ENCODE data around the gene FDPS. TPM values are rescaled to one million over a fixed set of nuclear protein-coding genes. Genes with fewer than 3 reads are reported as not detected.
A peak's percentile ranks its signal among the peaks of the same experiment; 100 is the strongest.

FDPS gene
- total RNA-seq, 4 donors from 2014 or later = 152 to 422 (median 192) TPM

DNA sequence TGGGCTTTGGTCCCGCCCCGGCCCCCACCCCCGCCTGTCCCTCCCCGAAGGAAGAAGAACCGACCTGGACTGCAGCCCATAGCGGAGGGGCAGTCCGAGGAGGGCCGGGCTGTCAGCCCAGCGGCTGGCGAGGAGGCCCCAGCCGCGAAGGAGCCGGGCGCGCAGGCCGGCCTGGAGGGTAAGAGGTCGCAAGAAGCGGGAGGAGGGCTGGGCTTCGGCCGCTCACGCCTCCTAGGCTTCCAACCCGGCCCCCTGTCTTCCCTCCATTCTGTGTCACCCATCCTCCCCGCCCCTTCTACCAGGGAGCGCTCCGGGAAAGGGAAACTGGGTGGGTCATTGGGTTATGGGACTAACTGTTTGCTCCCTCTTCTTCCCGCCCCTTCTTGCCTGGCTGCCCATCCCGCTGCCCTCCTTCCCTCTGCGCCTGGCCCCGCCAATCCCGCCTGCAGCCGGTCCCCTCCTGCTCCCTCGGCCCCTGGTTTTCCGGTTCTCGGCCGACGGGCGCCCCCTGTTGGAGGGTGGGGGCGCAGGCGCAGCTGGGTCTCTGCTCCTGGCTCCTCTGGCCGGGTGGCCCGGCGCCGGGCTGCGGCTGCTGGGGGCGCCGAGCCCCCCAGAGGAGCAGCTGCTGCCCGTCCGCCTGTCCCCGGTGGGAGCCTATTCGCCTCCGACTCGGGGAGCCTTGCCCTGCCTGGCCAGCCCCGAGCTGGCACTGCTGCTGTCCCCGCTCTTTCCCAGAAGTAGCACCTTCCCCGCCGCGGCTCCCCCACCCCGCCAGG lies 14.5 kb downstream of the FDPS start:
- peaks cover 35 to 58% (median 36%) of the 10 kb centered on the region in 3 donors for H3K4me1 ChIP-seq
- peak overlapping the region; percentile 61 to 95 (median 80) for H3K4me3 ChIP-seq
- TF ChIP-seq, protein P1, sequence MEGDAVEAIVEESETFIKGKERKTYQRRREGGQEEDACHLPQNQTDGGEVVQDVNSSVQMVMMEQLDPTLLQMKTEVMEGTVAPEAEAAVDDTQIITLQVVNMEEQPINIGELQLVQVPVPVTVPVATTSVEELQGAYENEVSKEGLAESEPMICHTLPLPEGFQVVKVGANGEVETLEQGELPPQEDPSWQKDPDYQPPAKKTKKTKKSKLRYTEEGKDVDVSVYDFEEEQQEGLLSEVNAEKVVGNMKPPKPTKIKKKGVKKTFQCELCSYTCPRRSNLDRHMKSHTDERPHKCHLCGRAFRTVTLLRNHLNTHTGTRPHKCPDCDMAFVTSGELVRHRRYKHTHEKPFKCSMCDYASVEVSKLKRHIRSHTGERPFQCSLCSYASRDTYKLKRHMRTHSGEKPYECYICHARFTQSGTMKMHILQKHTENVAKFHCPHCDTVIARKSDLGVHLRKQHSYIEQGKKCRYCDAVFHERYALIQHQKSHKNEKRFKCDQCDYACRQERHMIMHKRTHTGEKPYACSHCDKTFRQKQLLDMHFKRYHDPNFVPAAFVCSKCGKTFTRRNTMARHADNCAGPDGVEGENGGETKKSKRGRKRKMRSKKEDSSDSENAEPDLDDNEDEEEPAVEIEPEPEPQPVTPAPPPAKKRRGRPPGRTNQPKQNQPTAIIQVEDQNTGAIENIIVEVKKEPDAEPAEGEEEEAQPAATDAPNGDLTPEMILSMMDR (IDR thresholded peaks at IDR 0.05) = peak; percentile 90 to 99 (median 96)
- peak in 1 of 4 donors; percentile 31 for TF ChIP-seq POLR2A (IDR thresholded peaks at IDR 0.05)
- peak overlapping the region; percentile 96 to 99 (median 98) for H3K27ac ChIP-seq
- intact Hi-C loops (cut with DNase I) = no loop called here
- WGBS, 2 donors = 0% methylated on average over 9 to 13 of the region's 58 CpGs
- peaks cover 0 to 41% (median 11%) of the 10 kb centered on the region in 3 donors for H3K36me3 ChIP-seq
- no peak for DNase-seq
- no peaks in the 10 kb centered on the region for H3K27me3 ChIP-seq
- no peaks in the 10 kb centered on the region for H3K9me3 ChIP-seq

DNA sequence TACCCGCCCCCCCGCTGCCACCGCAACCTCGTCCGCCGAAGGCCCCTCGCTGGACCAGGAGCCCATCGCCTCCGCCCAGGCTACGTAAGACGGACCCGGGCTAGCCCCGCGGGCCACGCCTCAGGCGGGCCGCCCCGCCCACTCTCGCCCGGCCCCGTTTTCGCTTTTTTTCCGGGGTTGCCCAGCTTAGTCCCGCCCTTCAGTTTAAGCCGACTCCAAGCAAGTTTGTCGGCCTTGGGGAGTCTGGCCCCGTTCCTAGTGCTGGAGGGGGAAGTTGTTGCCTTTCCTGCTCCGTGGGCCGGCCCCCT lies 15.0 kb downstream of the FDPS start:
- Histone ChIP-seq H3K27me3 (no peaks in the 10 kb centered on the region), H3K4me3 (peak overlapping the region; percentile 61 to 95 (median 80)), H3K9me3 (no peaks in the 10 kb centered on the region), H3K27ac (peak overlapping the region; percentile 96 to 99 (median 98)), H3K4me1 (peaks cover 35 to 58% (median 36%) of the 10 kb centered on the region in 3 donors), H3K36me3 (peaks cover 0 to 41% (median 7%) of the 10 kb centered on the region in 3 donors)
- DNase-seq = peak; percentile 69
- TF ChIP-seq, protein P1 (IDR thresholded peaks at IDR 0.05) = no peak
- TF ChIP-seq POLR2A (IDR thresholded peaks at IDR 0.05) = no peak
- 0% methylated on average over 9 of the region's 29 CpGs for WGBS, 2 donors
- intact Hi-C loops (cut with DNase I) = no loop called here

DNA sequence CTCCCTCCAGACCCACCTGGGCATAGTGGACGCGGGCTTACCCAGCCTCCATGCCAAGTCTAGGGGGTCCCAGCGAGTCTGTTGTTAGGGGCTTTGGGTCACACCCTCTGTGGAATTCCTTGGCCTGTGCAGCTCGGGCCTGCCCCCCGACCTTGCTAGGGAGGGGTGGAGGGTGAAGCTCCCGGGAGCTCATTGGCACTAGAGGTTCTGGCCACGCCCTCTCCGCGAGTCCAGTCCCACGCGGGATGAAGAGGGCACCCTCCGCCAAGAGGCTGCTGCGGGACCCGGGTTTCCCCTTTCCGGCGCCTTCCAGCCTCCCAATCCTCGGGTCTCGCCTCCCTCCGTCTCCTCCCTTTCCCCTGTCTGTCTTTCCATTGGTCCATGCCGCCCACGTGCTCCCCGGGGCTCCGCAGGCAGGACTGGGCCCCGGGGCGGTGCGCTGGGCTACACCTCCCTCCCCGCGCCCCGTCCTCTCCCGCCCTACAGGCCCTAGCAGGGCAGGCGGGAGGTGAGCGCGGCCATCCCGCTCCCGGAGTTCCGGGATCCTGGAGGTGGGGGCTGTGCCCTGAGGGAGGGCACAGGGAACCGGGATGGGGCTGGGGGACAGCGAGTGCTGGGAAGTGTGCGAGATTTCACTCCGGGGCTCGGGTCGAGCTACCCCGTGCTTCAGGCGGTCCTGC lies 15.5 kb downstream of the FDPS start:
- Histone ChIP-seq H3K27me3 (no peaks in the 10 kb centered on the region), H3K27ac (peak overlapping the region; percentile 96 to 99 (median 98)), H3K4me1 (peaks cover 35 to 58% (median 36%) of the 10 kb centered on the region in 3 donors), H3K9me3 (no peaks in the 10 kb centered on the region), H3K4me3 (peak overlapping the region; percentile 61 to 95 (median 80)), H3K36me3 (peaks cover 0 to 41% (median 7%) of the 10 kb centered on the region in 3 donors)
- peak; percentile 70 for DNase-seq
- intact Hi-C loops (cut with DNase I) = no loop called here
- peak in 2 of 4 donors; percentile 85 to 88 for TF ChIP-seq POLR2A (IDR thresholded peaks at IDR 0.05)
- TF ChIP-seq, protein P1 (IDR thresholded peaks at IDR 0.05) = peak in 2 of 6 experiments; percentile 12 to 18
- 0% methylated on average over 6 of the region's 44 CpGs; no CpG with 5 or more reads in 1 of the 2 donors for WGBS, 2 donors

- Histone ChIP-seq H3K27ac (peak overlapping the region; percentile 96 to 99 (median 98)), H3K4me3 (peak overlapping the region; percentile 61 to 95 (median 80)), H3K9me3 (no peaks in the 10 kb centered on the region), H3K4me1 (peaks cover 35 to 56% (median 35%) of the 10 kb centered on the region in 3 donors), H3K27me3 (no peaks in the 10 kb centered on the region), H3K36me3 (peaks cover 0 to 42% (median 12%) of the 10 kb centered on the region in 3 donors)
- no peak for DNase-seq
- WGBS, 2 donors = 4 to 12% methylated on average over 15 to 38 of the region's 59 CpGs
- intact Hi-C loops (cut with DNase I) = loop anchor here (5.0 kb wide), 1 partner anchor 73 kb away; no protein-coding TSS in a partner anchor
- TF ChIP-seq, protein P1 (IDR thresholded peaks at IDR 0.05) = peak in 5 of 6 experiments; percentile 27 to 61 (median 36)
- no peak for TF ChIP-seq POLR2A (IDR thresholded peaks at IDR 0.05)
These were observed 16.3 kb downstream of the FDPS start for GRCh38 chr1:155324717-155325602.

Measured in esophagus squamous epithelium (tissue), 5 donors.